Neural cell (in vitro differentiated cells): ENCODE results near the gene INTS7. TPM values are rescaled to one million over a fixed set of nuclear protein-coding genes. Genes with fewer than 3 reads are reported as not detected.

Experiments used
- H2AFZ ChIP-seq: fragments of 200-600, 300-800 bp; sonication (generic), shearing (Covaris generic); 2 replicates; pipeline ENCODE4 v1.6.0; 2014; ENCODE audit warnings: low read depth, mild to moderate bottlenecking, antibody characterized with exemption, low read length, moderate library complexity
- H3F3A ChIP-seq: fragments of 200-600 bp; shearing (Covaris generic); 2 replicates; pipeline ENCODE4 v1.6.1; 2016; ENCODE audit warnings: mild to moderate bottlenecking, moderate library complexity, mixed read lengths, antibody characterized with exemption, low read length; ENCODE audit not compliant: insufficient read depth, poor library complexity, severe bottlenecking
- H3K27ac ChIP-seq: fragments of 200-600, 300-800 bp; sonication (generic), shearing (Covaris generic); 2 replicates; pipeline ENCODE4 v1.5.1; 2014; ENCODE audit warnings: mild to moderate bottlenecking, low read length, moderate library complexity
- H3K27me3 ChIP-seq: fragments of 300-800, 200-600 bp; sonication (generic), shearing (Covaris generic); 2 replicates; pipeline ENCODE4 v1.6.0; 2014; ENCODE audit warnings: mild to moderate bottlenecking, low read depth, low read length, moderate library complexity; ENCODE audit not compliant: insufficient read depth
- H3K36me3 ChIP-seq: fragments of 300-800, 200-600 bp; sonication (generic), shearing (Covaris generic); 2 replicates; pipeline ENCODE4 v1.5.1; 2014; ENCODE audit warnings: mild to moderate bottlenecking, antibody characterized with exemption, low read length, moderate library complexity; ENCODE audit not compliant: insufficient read depth
- H3K4me2 ChIP-seq: fragments of 300-800, 200-600 bp; sonication (generic), shearing (Covaris generic); 2 replicates; pipeline ENCODE4 v1.6.0; 2014; ENCODE audit warnings: mild to moderate bottlenecking, low read length
- H3K4me3 ChIP-seq: fragments of 300-800, 200-600 bp; sonication (generic), shearing (Covaris generic); 2 replicates; pipeline ENCODE4 v1.5.1; 2014; ENCODE audit warnings: mild to moderate bottlenecking, low read length, moderate library complexity
- H3K79me2 ChIP-seq: fragments of 200-600 bp; shearing (Covaris generic); replicated peaks from 2 replicates; pipeline ENCODE4 v1.6.0; 2014; ENCODE audit warnings: mild to moderate bottlenecking, low read length, moderate library complexity; ENCODE audit not compliant: insufficient read depth
- H3K9ac ChIP-seq: fragments of 300-800, 200-600 bp; sonication (generic), shearing (Covaris generic); 2 replicates; pipeline ENCODE4 v1.6.1; 2016; ENCODE audit warnings: mild to moderate bottlenecking, low read length, mixed read lengths
- H3K9me2 ChIP-seq: fragments of 200-600 bp; shearing (Covaris generic); 2 replicates; pipeline ENCODE4 v1.6.1; 2016; ENCODE audit warnings: mild to moderate bottlenecking, low read length, mixed read lengths; ENCODE audit not compliant: insufficient read depth
- H3K9me3 ChIP-seq: fragments of 200-600, 300-800 bp; sonication (generic), shearing (Covaris generic); 2 replicates; pipeline ENCODE4 v1.6.1; 2016; ENCODE audit warnings: mild to moderate bottlenecking, mixed run types, low read length, moderate library complexity, mixed read lengths
- H4K20me1 ChIP-seq: fragments of 200-600 bp; shearing (Covaris generic); 2 replicates; pipeline ENCODE4 v1.6.1; 2016; ENCODE audit warnings: mild to moderate bottlenecking, mixed run types; ENCODE audit not compliant: insufficient read depth
- EP300 ChIP-seq: fragments of 450-650 bp; conservative IDR thresholded peaks from 2 replicates; pipeline ENCODE4 v1.6.1; 2014; ENCODE audit warnings: antibody characterized with exemption, mild to moderate bottlenecking, moderate library complexity; ENCODE audit not compliant: poor library complexity, severe bottlenecking
- EZH2 ChIP-seq: fragments of 200-600, 300-800 bp; shearing (Covaris generic), sonication (generic); IDR thresholded peaks from 2 replicates; pipeline ENCODE4 v1.6.1; 2014; ENCODE audit warnings: antibody characterized with exemption, low read length, borderline replicate concordance, mild to moderate bottlenecking; ENCODE audit not compliant: insufficient read depth, poor library complexity, severe bottlenecking
- MXI1 ChIP-seq: fragments of 450-650 bp; conservative IDR thresholded peaks from 2 replicates; pipeline ENCODE4 v1.6.1; 2014; ENCODE audit warnings: antibody characterized with exemption, mild to moderate bottlenecking; ENCODE audit not compliant: poor library complexity, severe bottlenecking
- POLR2AphosphoS5 ChIP-seq: IDR thresholded peaks from 2 replicates; pipeline ENCODE4 v1.6.1; 2012
- RAD21 ChIP-seq: fragments of 450-650 bp; conservative IDR thresholded peaks from 2 replicates; pipeline ENCODE4 v1.6.1; 2014; ENCODE audit warnings: antibody characterized with exemption, mild to moderate bottlenecking, moderate library complexity
- REST ChIP-seq: IDR thresholded peaks from 2 replicates; pipeline ENCODE4 v1.6.1; 2012; ENCODE audit warnings: borderline replicate concordance
- SMC3 ChIP-seq: fragments of 450-650 bp; conservative IDR thresholded peaks from 2 replicates; pipeline ENCODE4 v1.6.1; 2014; ENCODE audit warnings: antibody characterized with exemption, mild to moderate bottlenecking, moderate library complexity; ENCODE audit not compliant: poor library complexity
- TAF1 ChIP-seq: IDR thresholded peaks from 2 replicates; pipeline ENCODE4 v1.6.1; 2012; ENCODE audit warnings: low read depth
- polyA plus RNA-seq: library from polyadenylated mRNA; depleted of rRNA; stranded (reverse); fragments of >200 nt; gene quantifications from 2 replicates; pipeline ENCODE4 v1.2.3, GENCODE V29; 2014
- TF ChIP-seq, protein P1 (sequence below): fragments of 450-650 bp; IDR thresholded peaks from 2 replicates; pipeline ENCODE4 v1.5.1; 2014; ENCODE audit warnings: antibody characterized with exemption, mild to moderate bottlenecking, moderate library complexity; ENCODE audit not compliant: poor library complexity, severe bottlenecking

The INTS7 gene
- polyA plus RNA-seq, 1 donor from 2014 or later, result 23.6 TPM

GRCh38 chr1:211978596-211978995, 56.8 kb downstream of the INTS7 start:
- Histone ChIP-seq H3K9me3 (no peaks in the 10 kb centered on the region), H3K9ac (no peak overlapping the region), H3K4me3 (no peak overlapping the region), H3K9me2 (no peaks in the 10 kb centered on the region), H4K20me1 (no peaks in the 10 kb centered on the region), H3K27me3 (no peaks in the 10 kb centered on the region), H3K36me3 (peaks cover 6% of the 10 kb centered on the region), H3K27ac (no peak overlapping the region), H3F3A (no peaks in the 10 kb centered on the region), H2AFZ (no peak overlapping the region), H3K79me2 (no peaks in the 10 kb centered on the region), H3K4me2 (no peak overlapping the region)
- TF ChIP-seq RAD21, result no peak
- TF ChIP-seq EZH2, result no peak
- TF ChIP-seq REST, result no peak
- TF ChIP-seq, protein P1, sequence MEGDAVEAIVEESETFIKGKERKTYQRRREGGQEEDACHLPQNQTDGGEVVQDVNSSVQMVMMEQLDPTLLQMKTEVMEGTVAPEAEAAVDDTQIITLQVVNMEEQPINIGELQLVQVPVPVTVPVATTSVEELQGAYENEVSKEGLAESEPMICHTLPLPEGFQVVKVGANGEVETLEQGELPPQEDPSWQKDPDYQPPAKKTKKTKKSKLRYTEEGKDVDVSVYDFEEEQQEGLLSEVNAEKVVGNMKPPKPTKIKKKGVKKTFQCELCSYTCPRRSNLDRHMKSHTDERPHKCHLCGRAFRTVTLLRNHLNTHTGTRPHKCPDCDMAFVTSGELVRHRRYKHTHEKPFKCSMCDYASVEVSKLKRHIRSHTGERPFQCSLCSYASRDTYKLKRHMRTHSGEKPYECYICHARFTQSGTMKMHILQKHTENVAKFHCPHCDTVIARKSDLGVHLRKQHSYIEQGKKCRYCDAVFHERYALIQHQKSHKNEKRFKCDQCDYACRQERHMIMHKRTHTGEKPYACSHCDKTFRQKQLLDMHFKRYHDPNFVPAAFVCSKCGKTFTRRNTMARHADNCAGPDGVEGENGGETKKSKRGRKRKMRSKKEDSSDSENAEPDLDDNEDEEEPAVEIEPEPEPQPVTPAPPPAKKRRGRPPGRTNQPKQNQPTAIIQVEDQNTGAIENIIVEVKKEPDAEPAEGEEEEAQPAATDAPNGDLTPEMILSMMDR, result no peak
- no peak for TF ChIP-seq TAF1
- no peak for TF ChIP-seq MXI1
- no peak for TF ChIP-seq EP300
- no peak for TF ChIP-seq SMC3

- Histone ChIP-seq H3K4me3 (no peak overlapping the region), H3K36me3 (peaks cover 6% of the 10 kb centered on the region), H2AFZ (no peak overlapping the region), H3K27me3 (no peaks in the 10 kb centered on the region), H3K4me2 (no peak overlapping the region), H4K20me1 (no peaks in the 10 kb centered on the region), H3K9me3 (no peaks in the 10 kb centered on the region), H3K79me2 (no peaks in the 10 kb centered on the region), H3F3A (no peaks in the 10 kb centered on the region), H3K9me2 (no peaks in the 10 kb centered on the region), H3K27ac (no peak overlapping the region), H3K9ac (no peak overlapping the region)
- TF ChIP-seq, protein P1, result no peak
- TF ChIP-seq REST (no peak), EP300 (no peak), TAF1 (no peak), SMC3 (no peak), MXI1 (no peak), POLR2AphosphoS5 (no peak), EZH2 (no peak), RAD21 (no peak)
Observed at GRCh38 chr1:211975152-211975941, 60.0 kb downstream of the INTS7 start.
